GM12878 (cell line): Measurements from ENCODE around the gene COPB1. TPM values are rescaled to one million over a fixed set of nuclear protein-coding genes. Genes with fewer than 3 reads are reported as not detected.

ENCODE experiments used
- BHLHE40 ChIP-seq, 2 experiments: fragments of 450-650 bp in 1 of 2; IDR thresholded peaks; 2 replicates each; pipeline ENCODE4 v1.6.1; 2011 to 2017; ENCODE audit warnings: low read depth in 2 of 2, borderline replicate concordance in 1 of 2, improper control_type of control experiment in 1 of 2, low read length in 1 of 2, mild to moderate bottlenecking in 1 of 2
- CBX5 ChIP-seq: sonication (generic); IDR thresholded peaks from 2 replicates; pipeline ENCODE4 v1.6.1; 2016; ENCODE audit warnings: low read depth, moderate library complexity, mild to moderate bottlenecking, inconsistent platforms
- CEBPB ChIP-seq, 2 experiments: fragments of 150-350 bp in 1 of 2; IDR thresholded peaks; 2 replicates each; pipeline ENCODE4 v1.6.1; 2012 to 2014; ENCODE audit warnings: low read depth in 2 of 2, low read length in 2 of 2, borderline replicate concordance in 1 of 2, inconsistent platforms in 1 of 2
- CHD1 ChIP-seq: IDR thresholded peaks from 2 replicates; pipeline ENCODE4 v1.6.1; 2012; ENCODE audit warnings: low read depth, low read length, improper control_type of control experiment
- CREM ChIP-seq: IDR thresholded peaks from 2 replicates; pipeline ENCODE4 v1.6.1; 2014; ENCODE audit warnings: antibody characterized with exemption, low read depth
- CTCF ChIP-seq, 3 experiments: IDR thresholded peaks in 2 of 3; conservative IDR thresholded peaks in 1 of 3; 2 replicates each; pipeline ENCODE4 v1.5.1; 2011; ENCODE audit warnings: low read depth in 3 of 3, low read length in 3 of 3, mild to moderate bottlenecking in 3 of 3, control low read depth in 2 of 3, moderate library complexity in 2 of 3, inconsistent platforms in 1 of 3, mixed read lengths in 1 of 3; ENCODE audit not compliant: control insufficient read depth in 2 of 3, insufficient read depth in 1 of 3; ENCODE audit errors: extremely low read depth in 1 of 3
- E2F8 ChIP-seq: fragments of 450-650 bp; IDR thresholded peaks from 2 replicates; pipeline ENCODE4 v1.6.1; 2018; ENCODE audit warnings: mild to moderate bottlenecking, low read depth, moderate library complexity; ENCODE audit not compliant: partially characterized antibody
- EGR1 ChIP-seq, 2 experiments: IDR thresholded peaks; 1 replicate in 1 of 2; 2 replicates in 1 of 2; pipeline ENCODE4 v1.6.1; 2011 to 2012; ENCODE audit warnings: low read depth in 2 of 2, low read length in 2 of 2, borderline replicate concordance in 1 of 2, mild to moderate bottlenecking in 1 of 2, moderate library complexity in 1 of 2
- EP300 ChIP-seq, 2 experiments: fragments of 150-350 bp in 1 of 2; IDR thresholded peaks; 2 replicates each; pipeline ENCODE4 v1.6.1; 2011 to 2012; ENCODE audit warnings: low read depth in 2 of 2, low read length in 2 of 2, borderline replicate concordance in 1 of 2, improper control_type of control experiment in 1 of 2, inconsistent platforms in 1 of 2; ENCODE audit not compliant: control insufficient read depth in 1 of 2
- GATAD2B ChIP-seq: fragments of 450-650 bp; conservative IDR thresholded peaks from 2 replicates; pipeline ENCODE4 v1.6.1; 2017; ENCODE audit warnings: low read depth, mild to moderate bottlenecking, moderate library complexity
- JUND ChIP-seq: IDR thresholded peaks from 2 replicates; pipeline ENCODE4 v1.6.1; 2012; ENCODE audit warnings: low read depth, mild to moderate bottlenecking, low read length, improper control_type of control experiment, moderate library complexity
- KDM1A ChIP-seq: fragments of 200-600 bp; sonication (generic); IDR thresholded peaks from 2 replicates; pipeline ENCODE4 v1.6.1; 2016; ENCODE audit warnings: borderline replicate concordance
- RELA ChIP-seq: fragments of 450-650 bp; IDR thresholded peaks from 2 replicates; pipeline ENCODE4 v1.8.0; 2014; ENCODE audit warnings: borderline replicate concordance; ENCODE audit not compliant: partially characterized antibody
- RFX5 ChIP-seq: IDR thresholded peaks from 2 replicates; pipeline ENCODE4 v1.6.1; 2011; ENCODE audit warnings: low read depth, low read length, improper control_type of control experiment
- RUNX3 ChIP-seq: IDR thresholded peaks from 2 replicates; pipeline ENCODE4 v1.6.1; 2012; ENCODE audit warnings: low read length, inconsistent platforms
- SMARCA5 ChIP-seq: fragments of 450-650 bp; IDR thresholded peaks from 2 replicates; pipeline ENCODE4 v1.6.1; 2017; ENCODE audit warnings: mild to moderate bottlenecking
- SP1 ChIP-seq: IDR thresholded peaks from one replicate; pipeline ENCODE4 v1.6.1; 2011; ENCODE audit warnings: low read depth, low read length
- SRF ChIP-seq, 2 experiments: IDR thresholded peaks; 2 replicates each; pipeline ENCODE4 v1.6.1; 2011; ENCODE audit warnings: low read depth in 2 of 2, low read length in 2 of 2, mild to moderate bottlenecking in 1 of 2, moderate library complexity in 1 of 2
- TARDBP ChIP-seq: IDR thresholded peaks from 2 replicates; pipeline ENCODE4 v1.6.1; 2016; ENCODE audit warnings: borderline replicate concordance
- ZBTB11 ChIP-seq: fragments of 450-650 bp; formaldehyde crosslinking; IDR thresholded peaks from 2 replicates; pipeline ENCODE4 v1.5.0; 2022; ENCODE audit warnings: mild to moderate bottlenecking, missing genetic modification characterization
- ZNF24 ChIP-seq: fragments of 450-650 bp; IDR thresholded peaks from 2 replicates; pipeline ENCODE4 v1.6.1; 2017; ENCODE audit warnings: antibody characterized with exemption, mild to moderate bottlenecking
- polyA plus RNA-seq, 11 experiments: library from polyadenylated mRNA; depleted of rRNA in 4 of 11; unstranded in 6 of 11; stranded (reverse) in 5 of 11; fragments of >200 nt; fragmentation: Nextera tagmentation in 4 of 11; fragmentation: Illumina TruSeq in 1 of 11; extraction: Ambion mirVana in 4 of 11; extraction: Trizol in 1 of 11; gene quantifications; 1 replicate in 1 of 11; 2 replicates in 10 of 11; pipeline versions ENCODE4 v1.2.1 to v1.2.3, GENCODE V29; 2011 to 2016; ENCODE audit warnings: inconsistent platforms in 2 of 11, missing spikeins in 2 of 11, low read depth in 1 of 11
- total RNA-seq, 4 experiments: library from RNA; depleted of rRNA in 3 of 4; stranded (reverse); fragments of >200 nt in 3 of 4; fragmentation: Illumina TruSeq in 1 of 4; extraction: Trizol in 1 of 4; gene quantifications; 2 replicates each; pipeline versions ENCODE4 v1.2.1 to v1.2.3, GENCODE V29; 2013 to 2021

COPB1 gene
- total and polyA plus RNA-seq, 10 of the 15 experiments (the other 5 are each of a cell fraction or from before 2014, with no cell fraction given): 67.0 to 149 (median 109) TPM

- TF ChIP-seq ZBTB11 (CRISPR knock-in tag) (no peak), SP1 (no peak), RFX5 (no peak), EP300 (IDR thresholded peaks at IDR 0.05; ENCODE audit: borderline replicate concordance in 1 of 2, control insufficient read depth in 1 of 2, low read depth in 2 of 2, low read length in 2 of 2) (peak in 1 of 2 experiments; percentile 50; a peak in 1 of 4 replicates), ZNF24 (peak; percentile 71), EGR1 (IDR thresholded peaks at IDR 0.05; ENCODE audit: borderline replicate concordance in 1 of 2, low read depth in 2 of 2, low read length in 2 of 2) (no peak), TARDBP (no peak), KDM1A (no peak), GATAD2B (no peak), SRF (IDR thresholded peaks at IDR 0.05; ENCODE audit: low read depth in 2 of 2, low read length in 2 of 2) (no peak), CTCF (IDR thresholded peaks at IDR 0.05 in 2 of 3, conservative IDR thresholded peaks at IDR 0.05 in 1 of 3; ENCODE audit: control insufficient read depth in 2 of 3, extremely low read depth in 1 of 3, insufficient read depth in 1 of 3, low read depth in 3 of 3, low read length in 3 of 3) (no peak), RUNX3 (peak; percentile 85), RELA (no peak), BHLHE40 (IDR thresholded peaks at IDR 0.05; ENCODE audit: borderline replicate concordance in 1 of 2, low read depth in 2 of 2, low read length in 1 of 2) (peak; percentile 77 to 81), E2F8 (no peak), CHD1 (no peak), CBX5 (0 out of 2 replicates have a peak, but pooled peaks have one; percentile 39), SMARCA5 (no peak), CEBPB (IDR thresholded peaks at IDR 0.05; ENCODE audit: borderline replicate concordance in 1 of 2, low read depth in 2 of 2, low read length in 2 of 2) (no peak), JUND (no peak), CREM (peak; percentile 75)
These were observed 45.0 kb upstream of the COPB1 start (continued) for GRCh38 chr11:14544611-14545010.
